GM18502 (cell line): ENCODE results near the gene IRF2BPL.

ENCODE experiments used
- ATAC-seq: cut with Tn5 transposase; IDR thresholded peaks from one replicate; pipeline ENCODE4 v1.9.1; 2021; ENCODE audit warnings: mild to moderate bottlenecking; ENCODE audit not compliant: unreplicated experiment, poor library complexity

The IRF2BPL gene

DNA sequence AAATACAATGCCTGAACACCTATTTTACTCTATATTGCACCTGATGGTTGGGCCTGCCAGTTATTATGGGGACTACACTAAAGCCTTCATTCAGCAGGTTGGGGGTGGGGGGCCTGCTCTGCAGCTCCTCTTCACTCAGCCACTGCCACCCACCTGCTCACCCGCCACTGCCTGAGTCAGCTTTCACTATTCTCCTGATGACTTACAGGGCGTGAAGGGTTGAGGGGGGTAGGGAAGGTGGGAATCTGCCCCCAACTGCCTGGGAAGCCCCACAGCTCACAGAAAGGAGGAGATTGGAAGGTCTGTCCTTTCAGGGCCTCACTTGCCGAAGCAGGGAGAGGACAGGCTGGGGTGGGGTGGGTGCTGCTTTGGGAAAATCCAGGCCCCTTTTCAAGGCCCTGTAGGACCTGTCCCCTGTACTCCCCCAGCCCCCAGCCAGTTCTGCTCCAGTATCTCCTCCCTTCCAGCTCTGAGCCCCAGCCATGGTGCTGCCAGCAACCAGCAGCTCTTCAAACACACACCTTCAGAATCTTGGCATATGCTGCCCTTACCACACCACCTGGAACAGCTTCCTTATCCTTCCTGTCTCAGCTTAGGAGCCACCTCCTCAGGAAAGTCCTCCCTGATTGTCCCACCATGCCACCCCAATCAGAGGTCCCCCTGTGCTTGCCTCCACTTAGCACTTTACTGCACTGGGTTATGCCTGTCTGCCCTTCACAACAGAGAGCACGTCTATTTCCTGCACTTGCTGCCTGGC, 33.1 kb downstream of the IRF2BPL start:
- no peak for ATAC-seq

DNA sequence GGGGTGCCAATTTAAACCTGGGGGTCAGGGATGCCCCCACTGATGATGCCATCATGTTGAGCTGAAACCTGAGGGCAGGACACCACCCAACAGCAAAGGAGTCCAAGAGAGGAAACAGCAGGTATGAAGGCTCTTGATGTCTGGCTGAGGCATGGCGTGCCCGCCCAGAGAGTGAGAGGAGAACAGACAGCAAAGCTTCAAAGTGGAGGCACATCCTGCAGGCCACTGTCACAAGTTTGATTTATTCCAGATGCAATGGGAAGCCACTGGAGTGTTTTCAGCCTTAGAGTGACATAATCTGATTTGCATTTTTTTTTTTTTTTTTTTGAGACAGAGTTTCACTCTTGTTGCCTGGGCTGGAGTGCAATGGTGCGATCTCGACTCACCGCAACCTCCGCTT, 34.8 kb downstream of the IRF2BPL start:
- ATAC-seq = no peak

DNA sequence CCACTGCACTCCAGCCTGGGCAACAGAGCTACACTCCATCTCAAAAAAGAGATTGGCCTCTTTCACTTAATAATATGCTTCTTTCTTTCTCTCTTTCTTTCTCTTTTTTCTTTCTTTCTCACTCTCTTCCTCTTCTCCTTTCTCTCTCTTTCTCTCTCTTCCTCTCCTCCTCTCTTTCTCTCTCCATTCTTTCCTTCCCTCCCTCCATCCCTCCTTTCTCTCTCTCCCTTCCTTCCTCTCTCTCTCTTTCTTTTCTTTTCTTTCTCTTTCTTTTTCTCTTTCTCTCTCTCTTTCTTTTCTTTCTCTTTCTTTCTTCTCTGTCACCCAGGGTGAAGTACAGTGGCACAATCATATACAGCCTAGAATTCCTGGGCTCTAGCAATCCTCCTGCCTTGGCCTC, 38.4 kb downstream of the IRF2BPL start:
- no peak for ATAC-seq

GRCh38 chr14:76987956-76988520, 40.5 kb downstream of the IRF2BPL start:
- no peak for ATAC-seq

DNA sequence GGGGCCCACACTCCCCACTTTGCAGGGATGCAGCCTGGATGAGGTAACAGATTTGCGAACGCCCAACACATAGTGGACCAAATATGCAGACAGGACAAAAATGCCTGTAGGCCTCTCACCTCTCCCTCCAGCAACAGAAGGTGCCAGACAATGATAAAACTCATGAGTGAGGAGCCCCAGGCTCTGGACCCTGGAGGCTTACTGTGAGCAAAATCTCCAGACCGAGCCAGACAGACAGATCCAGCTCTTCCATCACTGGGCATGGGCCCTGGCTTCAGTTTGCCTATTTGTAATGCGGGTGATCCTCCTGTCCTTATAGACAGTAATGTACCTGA, 42.3 kb downstream of the IRF2BPL start:
- no peak for ATAC-seq

- ATAC-seq = no peak
Measured at GRCh38 chr14:76985540-76986230, 42.8 kb downstream of the IRF2BPL start.

DNA sequence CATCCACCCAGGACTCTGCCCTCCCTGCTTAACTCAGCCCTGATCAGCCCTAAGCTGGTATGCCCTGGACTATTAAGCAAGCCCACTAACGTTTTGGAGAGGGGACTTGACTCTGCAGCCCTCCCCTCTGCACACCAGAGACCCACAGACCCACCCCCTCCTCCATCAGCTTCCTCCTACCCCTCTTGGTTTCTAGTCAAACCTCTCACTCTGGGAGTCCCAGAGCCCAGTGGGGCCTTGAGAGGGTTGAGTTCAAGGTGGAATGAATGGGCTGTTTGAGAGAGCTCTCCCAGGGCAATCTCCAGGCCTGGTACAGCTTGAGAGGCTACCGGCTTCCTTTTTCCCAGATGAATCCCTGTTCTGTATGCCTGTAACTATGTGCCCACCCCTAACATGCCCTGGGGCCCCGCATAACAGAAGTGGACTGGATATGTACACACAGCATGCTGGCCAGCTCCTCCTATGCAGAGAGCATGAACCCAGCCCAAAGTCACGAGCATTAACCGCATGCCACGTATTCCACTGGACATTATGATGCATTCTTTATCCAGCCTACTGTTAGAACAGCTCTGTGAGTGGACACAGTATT, 43.6 kb downstream of the IRF2BPL start:
- no peak for ATAC-seq

- no peak for ATAC-seq
Measured at GRCh38 chr14:76984297-76984696, 44.2 kb downstream of the IRF2BPL start.

- no peak for ATAC-seq
Measured at GRCh38 chr14:76981670-76982069, 46.8 kb downstream of the IRF2BPL start.

DNA sequence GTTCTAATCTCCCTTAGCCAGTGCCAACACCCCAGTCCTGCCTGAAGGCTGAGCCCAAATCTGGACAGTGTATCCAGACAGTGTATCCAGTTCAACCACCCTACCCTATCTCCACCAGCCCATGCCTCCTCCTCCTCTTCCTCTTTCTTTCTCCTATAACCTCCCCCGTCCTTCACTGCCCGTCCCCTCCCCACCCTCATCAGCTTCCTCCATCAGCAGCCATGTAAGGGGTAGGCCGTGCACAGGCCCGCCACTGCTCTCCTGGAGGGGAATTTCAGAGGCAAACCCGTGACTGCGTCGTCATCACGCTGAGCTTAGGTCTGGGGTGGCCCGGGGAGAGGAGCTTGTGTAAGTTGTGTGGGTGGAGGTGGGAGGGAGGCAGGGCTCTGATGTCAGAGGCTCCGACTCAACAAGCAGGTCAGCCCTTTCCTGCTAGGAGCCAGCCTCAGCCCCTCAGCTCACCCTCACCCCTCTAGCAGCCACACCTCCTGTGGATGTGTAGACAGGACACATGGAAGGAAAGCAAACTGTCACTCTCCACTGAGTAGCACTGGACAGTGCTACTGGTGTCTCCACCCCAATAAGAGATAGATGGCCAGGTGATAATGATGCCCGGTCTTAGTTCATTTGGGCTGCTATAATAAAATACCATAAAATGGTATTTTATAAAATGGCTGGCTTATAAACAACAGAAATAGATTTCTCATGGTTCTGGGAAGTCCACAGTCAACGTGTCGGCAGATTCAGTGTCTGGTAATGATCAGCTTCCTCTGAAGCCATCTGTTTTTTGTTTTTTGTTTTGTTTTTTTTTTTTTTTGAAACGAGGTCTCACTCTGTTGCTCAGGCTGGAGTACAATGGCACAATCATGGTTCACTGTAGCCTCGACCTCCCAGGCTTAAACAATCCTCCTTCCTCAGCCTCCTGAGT, 50.5 kb downstream of the IRF2BPL start:
- peak; percentile 95 for ATAC-seq

DNA sequence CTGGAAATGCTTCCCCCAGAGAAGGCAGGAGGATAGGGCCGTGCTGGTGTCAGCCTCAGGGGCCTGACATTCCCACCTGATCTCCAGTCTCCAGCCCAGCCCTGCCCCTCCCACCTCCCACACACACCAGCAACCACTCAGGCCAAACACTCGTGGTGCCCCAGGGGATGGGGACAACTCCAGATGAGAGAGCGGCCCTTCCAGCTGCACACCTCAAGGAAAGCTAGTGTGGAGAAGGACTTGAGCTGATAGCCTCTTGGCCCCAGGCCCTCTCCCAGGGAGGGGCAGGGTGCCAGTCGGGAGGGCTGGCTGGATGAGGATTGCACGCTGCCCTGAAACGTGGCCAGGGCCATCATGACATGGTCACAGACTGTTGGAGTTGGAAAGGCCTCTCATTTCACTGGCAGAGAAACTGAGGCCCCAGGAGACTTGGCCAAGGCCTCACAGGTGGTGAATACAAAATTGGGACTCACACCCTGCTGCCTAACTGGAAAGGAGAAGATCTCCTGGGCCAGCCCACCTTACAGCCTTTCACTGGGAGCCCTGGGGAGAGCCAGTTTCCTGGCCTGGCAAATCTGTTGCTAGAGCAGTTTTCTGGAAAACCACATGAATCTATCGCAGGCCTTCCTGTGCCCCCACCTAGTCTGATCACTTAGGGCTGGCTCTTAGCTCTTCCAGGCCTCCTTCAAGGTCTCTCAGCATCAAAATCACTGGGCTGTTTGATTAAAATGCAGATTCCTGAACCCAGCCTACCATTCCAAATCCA, 52.1 kb downstream of the IRF2BPL start:
- ATAC-seq = no peak

GRCh38 chr14:76975812-76976211, 52.7 kb downstream of the IRF2BPL start:
- ATAC-seq = no peak

DNA sequence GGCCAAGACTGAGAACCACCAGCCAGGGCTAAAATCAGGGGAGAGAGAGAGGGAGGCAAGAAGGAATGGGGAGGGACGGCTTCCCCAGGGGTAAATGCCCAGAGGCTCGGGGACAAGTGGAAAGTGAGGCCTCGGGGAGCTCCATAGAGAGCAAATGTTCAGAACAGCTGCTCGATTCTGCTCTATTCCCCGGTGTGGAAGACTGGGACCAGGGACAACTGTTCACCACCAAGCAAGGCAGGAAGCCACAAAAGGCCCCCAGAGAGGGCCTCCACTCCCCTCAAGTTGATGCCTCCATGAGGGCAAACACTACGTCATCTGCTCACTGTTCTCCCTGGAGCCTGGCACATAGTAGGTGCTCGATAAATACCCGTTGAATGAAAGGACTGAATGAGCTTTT, 53.5 kb downstream of the IRF2BPL start:
- ATAC-seq = no peak
